ENCODE data around the gene DCTN5. TPM values are rescaled to one million over a fixed set of nuclear protein-coding genes. Genes with fewer than 3 reads are reported as not detected.
A peak's percentile ranks its signal among the peaks of the same experiment; 100 is the strongest.

The DCTN5 gene
- total and polyA plus RNA-seq, 2 of the 13 experiments (the other 11 are each of a cell fraction or from before 2014, with no cell fraction given), result 105 to 207 TPM

GRCh38 chr16:23694644-23695373 lies 53.5 kb downstream of the DCTN5 start (continued):
- TF ChIP-seq ZNF407 (CRISPR knock-in tag; IDR thresholded peaks at IDR 0.05; ENCODE audit: not compliant biosample characterization), result no peak
- no peak for TF ChIP-seq KLF11 (CRISPR knock-in tag; IDR thresholded peaks at IDR 0.05)
- TF ChIP-seq, protein P1, sequence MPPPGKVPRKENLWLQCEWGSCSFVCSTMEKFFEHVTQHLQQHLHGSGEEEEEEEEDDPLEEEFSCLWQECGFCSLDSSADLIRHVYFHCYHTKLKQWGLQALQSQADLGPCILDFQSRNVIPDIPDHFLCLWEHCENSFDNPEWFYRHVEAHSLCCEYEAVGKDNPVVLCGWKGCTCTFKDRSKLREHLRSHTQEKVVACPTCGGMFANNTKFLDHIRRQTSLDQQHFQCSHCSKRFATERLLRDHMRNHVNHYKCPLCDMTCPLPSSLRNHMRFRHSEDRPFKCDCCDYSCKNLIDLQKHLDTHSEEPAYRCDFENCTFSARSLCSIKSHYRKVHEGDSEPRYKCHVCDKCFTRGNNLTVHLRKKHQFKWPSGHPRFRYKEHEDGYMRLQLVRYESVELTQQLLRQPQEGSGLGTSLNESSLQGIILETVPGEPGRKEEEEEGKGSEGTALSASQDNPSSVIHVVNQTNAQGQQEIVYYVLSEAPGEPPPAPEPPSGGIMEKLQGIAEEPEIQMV (CRISPR knock-in tag; IDR thresholded peaks at IDR 0.05; ENCODE audit: low read depth), result no peak
- TF ChIP-seq, protein P2, sequence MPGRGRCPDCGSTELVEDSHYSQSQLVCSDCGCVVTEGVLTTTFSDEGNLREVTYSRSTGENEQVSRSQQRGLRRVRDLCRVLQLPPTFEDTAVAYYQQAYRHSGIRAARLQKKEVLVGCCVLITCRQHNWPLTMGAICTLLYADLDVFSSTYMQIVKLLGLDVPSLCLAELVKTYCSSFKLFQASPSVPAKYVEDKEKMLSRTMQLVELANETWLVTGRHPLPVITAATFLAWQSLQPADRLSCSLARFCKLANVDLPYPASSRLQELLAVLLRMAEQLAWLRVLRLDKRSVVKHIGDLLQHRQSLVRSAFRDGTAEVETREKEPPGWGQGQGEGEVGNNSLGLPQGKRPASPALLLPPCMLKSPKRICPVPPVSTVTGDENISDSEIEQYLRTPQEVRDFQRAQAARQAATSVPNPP (CRISPR knock-in tag; IDR thresholded peaks at IDR 0.05), result no peak
- TF ChIP-seq ZNF205 (CRISPR knock-in tag; IDR thresholded peaks at IDR 0.05), result peak; percentile 76; the same call in 1 of the 2 replicates
- 0 out of 2 replicates have a peak, but pooled peaks have one; percentile 35 for TF ChIP-seq ZNF768 (CRISPR knock-in tag; IDR thresholded peaks at IDR 0.05)
- TF ChIP-seq HCFC1 (IDR thresholded peaks at IDR 0.05; ENCODE audit: low read depth, low read length), result no peak
- no peak for TF ChIP-seq GATAD1 (CRISPR knock-in tag; IDR thresholded peaks at IDR 0.05)
- TF ChIP-seq YY1 (IDR thresholded peaks at IDR 0.05; ENCODE audit: insufficient read depth, insufficient replicate concordance, low read depth, low read length), result no peak
- TF ChIP-seq, protein P3, sequence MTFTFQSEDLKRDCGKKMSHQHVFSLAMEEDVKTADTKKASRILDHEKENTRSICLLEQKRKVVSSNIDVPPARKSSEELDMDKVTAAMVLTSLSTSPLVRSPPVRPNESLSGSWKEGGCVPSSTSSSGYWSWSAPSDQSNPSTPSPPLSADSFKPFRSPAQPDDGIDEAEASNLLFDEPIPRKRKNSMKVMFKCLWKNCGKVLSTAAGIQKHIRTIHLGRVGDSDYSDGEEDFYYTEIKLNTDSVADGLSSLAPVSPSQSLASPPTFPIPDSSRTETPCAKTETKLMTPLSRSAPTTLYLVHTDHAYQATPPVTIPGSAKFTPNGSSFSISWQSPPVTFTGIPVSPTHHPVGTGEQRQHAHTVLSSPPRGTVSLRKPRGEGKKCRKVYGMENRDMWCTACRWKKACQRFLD (CRISPR knock-in tag; IDR thresholded peaks at IDR 0.05; ENCODE audit: borderline replicate concordance), result no peak
- TF ChIP-seq NCOA2 (CRISPR knock-in tag; IDR thresholded peaks at IDR 0.05), result no peak
- no peak for TF ChIP-seq CENPBD1 (CRISPR knock-in tag; IDR thresholded peaks at IDR 0.05; ENCODE audit: borderline replicate concordance, low read depth)
- no peak for TF ChIP-seq THAP7 (CRISPR knock-in tag; IDR thresholded peaks at IDR 0.05)
- TF ChIP-seq ZFAT (CRISPR knock-in tag; conservative IDR thresholded peaks at IDR 0.05), result no peak
- TF ChIP-seq JUN (CRISPR knock-in tag; IDR thresholded peaks at IDR 0.05), result 0 out of 2 replicates have a peak, but pooled peaks have one; percentile 42
- peak; percentile 79 for TF ChIP-seq HIVEP1 (CRISPR knock-in tag; IDR thresholded peaks at IDR 0.05)
